ENCODE data around the gene GLT8D2. TPM values are rescaled to one million over a fixed set of nuclear protein-coding genes. Genes with fewer than 3 reads are reported as not detected.

GLT8D2 gene
- total and polyA plus RNA-seq, 4 donors = 1.6 to 36.5 (median 6.1) TPM

GRCh38 chr12:103994235-103994634, 55.8 kb downstream of the GLT8D2 start:
- ATAC-seq (ENCODE audit: insufficient read depth, low FRiP score) (no peak), DNase-seq (no peak)
- Histone ChIP-seq H3K27ac (ENCODE audit: low read depth in 1 of 2, low read length in 1 of 2) (no peak overlapping the region), H3K9me3 (ENCODE audit: control insufficient read depth in 4 of 4, insufficient read depth in 3 of 4, low read length in 3 of 4) (peaks cover 0 to 1% (median 0%) of the 10 kb centered on the region in 4 donors), H3K4me1 (ENCODE audit: control insufficient read depth in 5 of 5, insufficient read depth in 5 of 5, low read length in 5 of 5) (peaks cover 0 to 4% (median 0%) of the 10 kb centered on the region in 5 donors), H3K9ac (ENCODE audit: insufficient read depth in 1 of 2, low read length in 2 of 2) (no peak overlapping the region), H3K27me3 (ENCODE audit: control insufficient read depth in 3 of 3, insufficient read depth in 3 of 3, low read length in 2 of 3) (no peaks in the 10 kb centered on the region), H3K4me3 (no peak overlapping the region), H3K36me3 (ENCODE audit: control insufficient read depth in 4 of 4, insufficient read depth in 4 of 4, low read length in 4 of 4) (peaks cover 0 to 8% (median 1%) of the 10 kb centered on the region in 4 donors)
- no peak for TF ChIP-seq CTCF (IDR thresholded peaks at IDR 0.05; ENCODE audit: control extremely low read depth, extremely low read depth)
- 92% methylated on average over 4 of the region's 4 CpGs for WGBS, 2 donors

DNA sequence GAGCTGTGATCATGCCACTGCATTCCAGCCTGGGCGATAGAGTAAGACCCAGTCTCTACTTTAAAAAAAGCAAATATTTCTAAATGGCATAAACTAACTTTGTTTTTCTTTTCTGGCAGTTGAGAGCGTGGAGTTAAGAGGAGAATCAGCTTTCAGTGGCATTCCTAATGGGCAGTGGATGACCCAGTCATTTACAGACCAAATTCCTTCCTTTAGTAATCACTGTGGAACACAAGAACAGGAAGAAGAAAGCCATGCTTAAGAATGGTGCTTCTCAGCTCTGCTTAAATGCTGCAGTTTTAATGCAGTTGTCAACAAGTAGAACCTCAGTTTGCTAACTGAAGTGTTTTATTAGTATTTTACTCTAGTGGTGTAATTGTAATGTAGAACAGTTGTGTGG, 63.2 kb downstream of the GLT8D2 start:
- H3K9me3 ChIP-seq (ENCODE audit: control insufficient read depth in 4 of 4, insufficient read depth in 3 of 4, low read length in 3 of 4) = no peaks in the 10 kb centered on the region
- no peaks in the 10 kb centered on the region for H3K27me3 ChIP-seq (ENCODE audit: control insufficient read depth in 3 of 3, insufficient read depth in 3 of 3, low read length in 2 of 3)
- H3K36me3 ChIP-seq (ENCODE audit: control insufficient read depth in 4 of 4, insufficient read depth in 4 of 4, low read length in 4 of 4) = peaks cover 9 to 40% (median 20%) of the 10 kb centered on the region in 4 donors
- no peak overlapping the region for H3K9ac ChIP-seq (ENCODE audit: insufficient read depth in 1 of 2, low read length in 2 of 2)
- H3K27ac ChIP-seq (ENCODE audit: low read depth in 1 of 2, low read length in 1 of 2) = no peak overlapping the region
- TF ChIP-seq CTCF (IDR thresholded peaks at IDR 0.05; ENCODE audit: control extremely low read depth, extremely low read depth) = no peak
- DNase-seq (no peak), ATAC-seq (ENCODE audit: insufficient read depth, low FRiP score) (no peak)
- H3K4me3 ChIP-seq = no peak overlapping the region
- H3K4me1 ChIP-seq (ENCODE audit: control insufficient read depth in 5 of 5, insufficient read depth in 5 of 5, low read length in 5 of 5) = no peaks in the 10 kb centered on the region
- 93% methylated on average over 2 of the region's 2 CpGs for WGBS, 2 donors

GRCh38 chr12:103978384-103978982, 71.5 kb downstream of the GLT8D2 start:
- Histone ChIP-seq H3K27ac (ENCODE audit: low read depth in 1 of 2, low read length in 1 of 2) (no peak overlapping the region), H3K4me3 (no peak overlapping the region), H3K27me3 (ENCODE audit: control insufficient read depth in 3 of 3, insufficient read depth in 3 of 3, low read length in 2 of 3) (no peaks in the 10 kb centered on the region), H3K36me3 (ENCODE audit: control insufficient read depth in 4 of 4, insufficient read depth in 4 of 4, low read length in 4 of 4) (peaks cover 17 to 38% (median 33%) of the 10 kb centered on the region in 4 donors), H3K9ac (ENCODE audit: insufficient read depth in 1 of 2, low read length in 2 of 2) (no peak overlapping the region), H3K9me3 (ENCODE audit: control insufficient read depth in 4 of 4, insufficient read depth in 3 of 4, low read length in 3 of 4) (no peaks in the 10 kb centered on the region), H3K4me1 (ENCODE audit: control insufficient read depth in 5 of 5, insufficient read depth in 5 of 5, low read length in 5 of 5) (peaks cover 0 to 6% (median 0%) of the 10 kb centered on the region in 5 donors)
- DNase-seq (no peak), ATAC-seq (ENCODE audit: insufficient read depth, low FRiP score) (no peak)
- no peak for TF ChIP-seq CTCF (IDR thresholded peaks at IDR 0.05; ENCODE audit: control extremely low read depth, extremely low read depth)
- 82 to 88% methylated on average over 4 of the region's 4 CpGs for WGBS, 2 donors

DNA sequence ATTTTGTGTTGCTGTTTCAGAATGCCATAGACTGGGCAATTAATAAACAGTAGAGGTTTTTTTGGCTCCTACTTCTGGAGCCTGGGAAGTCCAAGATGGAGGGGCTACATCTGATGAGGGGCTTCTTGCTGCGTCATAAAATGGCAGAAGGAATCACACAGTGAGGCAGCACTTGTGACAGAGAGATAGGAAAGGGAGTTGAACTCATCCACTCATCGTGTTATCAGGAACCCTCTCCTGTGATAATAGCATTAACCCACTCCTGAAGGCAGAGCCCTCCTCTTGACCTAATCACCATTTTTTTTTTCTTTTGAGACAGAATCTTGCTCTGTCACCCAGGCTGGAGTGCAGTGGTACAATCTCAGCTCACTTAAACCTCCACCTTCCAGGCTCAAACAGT, 74.6 kb downstream of the GLT8D2 start:
- Histone ChIP-seq H3K4me3 (no peak overlapping the region), H3K27ac (ENCODE audit: low read depth in 1 of 2, low read length in 1 of 2) (no peak overlapping the region), H3K36me3 (ENCODE audit: control insufficient read depth in 4 of 4, insufficient read depth in 4 of 4, low read length in 4 of 4) (peaks cover 12 to 27% (median 21%) of the 10 kb centered on the region in 4 donors), H3K4me1 (ENCODE audit: control insufficient read depth in 5 of 5, insufficient read depth in 5 of 5, low read length in 5 of 5) (peaks cover 0 to 10% (median 0%) of the 10 kb centered on the region in 5 donors), H3K27me3 (ENCODE audit: control insufficient read depth in 3 of 3, insufficient read depth in 3 of 3, low read length in 2 of 3) (no peaks in the 10 kb centered on the region), H3K9me3 (ENCODE audit: control insufficient read depth in 4 of 4, insufficient read depth in 3 of 4, low read length in 3 of 4) (no peaks in the 10 kb centered on the region), H3K9ac (ENCODE audit: insufficient read depth in 1 of 2, low read length in 2 of 2) (no peak overlapping the region)
- WGBS, 2 donors = 95% methylated on average over 2 of the region's 2 CpGs
- no peak for ATAC-seq (ENCODE audit: insufficient read depth, low FRiP score)
- no peak for DNase-seq
- no peak for TF ChIP-seq CTCF (IDR thresholded peaks at IDR 0.05; ENCODE audit: control extremely low read depth, extremely low read depth)

Data from lung (tissue), 12 donors.